ENCODE data around the gene HECA. TPM values are rescaled to one million over a fixed set of nuclear protein-coding genes. Genes with fewer than 3 reads are reported as not detected.
"Not testable (repeated sequence)": the region's sequence is repeated elsewhere in the genome, so short reads cannot be mapped to it uniquely, and the experiment has no call there.

HECA gene
- total and polyA plus RNA-seq, 2 of the 8 experiments (the other 6 are each of a cell fraction or from before 2014, with no cell fraction given): 2.4 to 9.2 TPM

DNA sequence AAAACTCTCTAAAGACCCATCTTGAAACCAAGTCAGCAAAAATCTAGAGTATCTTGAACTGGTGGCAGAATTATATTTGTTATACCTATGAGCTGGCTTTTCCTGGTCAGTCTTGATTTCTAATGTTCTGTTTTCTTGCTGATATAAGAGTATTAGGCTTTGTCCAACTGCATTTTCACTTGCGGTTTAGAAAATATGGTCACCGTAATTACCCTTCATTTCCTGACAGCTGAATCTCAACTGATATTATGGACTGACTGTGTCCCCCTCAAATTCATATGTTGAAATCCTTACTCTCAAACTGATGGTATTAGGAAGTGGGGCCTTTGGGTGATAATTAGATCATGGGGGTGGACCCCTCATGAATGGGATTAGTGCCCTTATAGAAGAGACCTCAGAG, 84.9 kb downstream of the HECA start (continued):
- TF ChIP-seq, protein P1, sequence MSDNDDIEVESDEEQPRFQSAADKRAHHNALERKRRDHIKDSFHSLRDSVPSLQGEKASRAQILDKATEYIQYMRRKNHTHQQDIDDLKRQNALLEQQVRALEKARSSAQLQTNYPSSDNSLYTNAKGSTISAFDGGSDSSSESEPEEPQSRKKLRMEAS (IDR thresholded peaks at IDR 0.05): no peak
- TF ChIP-seq TAF7 (optimal IDR thresholded peaks at IDR 0.05; ENCODE audit: borderline replicate concordance, low read depth, low read length): no peak
- no peak for TF ChIP-seq NANOG (IDR thresholded peaks at IDR 0.05; ENCODE audit: insufficient read depth, low read depth, low read length, poor library complexity, severe bottlenecking)

DNA sequence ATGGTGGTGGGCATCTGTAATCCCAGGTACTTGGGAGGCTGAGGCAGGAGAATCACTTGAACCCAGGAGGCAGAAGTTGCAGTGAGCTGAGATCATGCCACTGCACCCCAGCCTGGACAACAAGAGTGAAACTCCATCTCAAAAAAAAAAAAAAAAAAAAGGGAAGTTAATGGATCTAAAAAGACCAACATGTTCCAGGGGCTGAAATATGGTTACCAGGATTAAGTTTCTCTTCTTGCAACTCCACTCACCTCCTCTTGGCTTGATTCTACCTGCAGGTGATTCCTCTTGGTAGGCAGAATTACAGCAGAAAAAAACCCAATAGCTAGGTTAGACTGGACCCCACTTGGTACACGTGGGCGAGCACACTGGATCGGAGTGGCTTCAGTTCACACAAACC, 93.5 kb downstream of the HECA start:
- H3K36me3 ChIP-seq (ENCODE audit: control insufficient read depth in 2 of 4, insufficient read depth in 4 of 4, low read length in 3 of 4); H4K20me1 ChIP-seq (replicated peaks in 1 of 2; ENCODE audit: control insufficient read depth in 1 of 2, insufficient read depth in 2 of 2, low read length in 2 of 2); FAIRE-seq; H2BK15ac ChIP-seq (ENCODE audit: low read length); H3K27ac ChIP-seq (ENCODE audit: low read depth, low read length); H3K56ac ChIP-seq (replicated peaks; ENCODE audit: insufficient read length, low read depth, low read length); H2BK120ac ChIP-seq (replicated peaks; ENCODE audit: low read depth, low read length); H3K18ac ChIP-seq (ENCODE audit: extremely low read depth, low read length); H4K8ac ChIP-seq (ENCODE audit: extremely low read depth, insufficient read depth, low read length); H2BK20ac ChIP-seq (ENCODE audit: low read length); H4K91ac ChIP-seq (replicated peaks; ENCODE audit: insufficient read length, low read length); H3K9me3 ChIP-seq (ENCODE audit: insufficient read depth in 2 of 2, low read depth in 1 of 2, low read length in 1 of 2); H3K4me1 ChIP-seq (replicated peaks in 1 of 4; ENCODE audit: control insufficient read depth in 3 of 4, insufficient read depth in 4 of 4, low read length in 3 of 4); H3K4ac ChIP-seq (replicated peaks; ENCODE audit: insufficient read length, low read depth, low read length); H2BK5ac ChIP-seq (ENCODE audit: low read depth, low read length); H3K4me3 ChIP-seq (ENCODE audit: extremely low read depth in 1 of 4, insufficient read depth in 2 of 4, low read depth in 3 of 4, low read length in 4 of 4); DNase-seq (ENCODE audit: low read depth in 1 of 2, low spot score in 2 of 2); H3K4me2 ChIP-seq (ENCODE audit: insufficient read depth in 1 of 2, low read depth in 2 of 2, low read length in 2 of 2); H3K14ac ChIP-seq (ENCODE audit: insufficient read length); POLR2A ChIA-PET (ENCODE audit: partially characterized antibody); H3K23me2 ChIP-seq (ENCODE audit: low read depth, low read length); H3K9ac ChIP-seq (replicated peaks in 1 of 4; ENCODE audit: extremely low read depth in 1 of 4, low read depth in 3 of 4, low read length in 3 of 4); H3K79me1 ChIP-seq (ENCODE audit: low read depth, low read length); H3K23ac ChIP-seq (ENCODE audit: insufficient read length); H2BK12ac ChIP-seq (ENCODE audit: low read depth, low read length); H4K5ac ChIP-seq (ENCODE audit: insufficient read length, low read depth, low read length); H3K79me2 ChIP-seq (ENCODE audit: control insufficient read depth in 1 of 2, insufficient read depth in 2 of 2, low read length in 2 of 2); H2AK5ac ChIP-seq (ENCODE audit: low read depth, low read length); H3K27me3 ChIP-seq (replicated peaks in 1 of 4; ENCODE audit: control insufficient read depth in 3 of 4, extremely low read depth in 1 of 4, insufficient read depth in 3 of 4, low read length in 3 of 4); H2AFZ ChIP-seq (ENCODE audit: low read length): not testable (repeated sequence)
- 93% methylated on average over 3 of the region's 3 CpGs; no CpG with 5 or more reads in 1 of the 2 experiments for WGBS, 2 experiments (ENCODE audit: extremely low coverage in 1 of 2, insufficient coverage in 1 of 2, insufficient read length in 1 of 2, insufficient replicate concordance in 2 of 2, low coverage in 1 of 2, low lambda C conversion rate in 2 of 2, missing lambda C conversion rate in 1 of 2)
- CTCF ChIA-PET (ENCODE audit: partially characterized antibody): interaction anchor here (0.9 to 1.2 kb wide), 2 partner anchors 9 to 22 kb away, joined by 3 to 5 read pairs; no protein-coding TSS in a partner anchor
